K562 (cell line): Measurements from ENCODE around the gene RABGAP1.
A peak's percentile ranks its signal among the peaks of the same experiment; 100 is the strongest.

Experiments
- CTCF ChIP-seq, 3 experiments: IDR thresholded peaks in 2 of 3; conservative IDR thresholded peaks in 1 of 3; 2 replicates each; pipeline ENCODE4 v1.5.1; 2011 to 2012; ENCODE audit warnings: low read length in 3 of 3, mild to moderate bottlenecking in 3 of 3, control low read depth in 2 of 3, improper control_type of control experiment in 1 of 3, inconsistent platforms in 1 of 3, low read depth in 1 of 3, mixed read lengths in 1 of 3, moderate library complexity in 1 of 3; ENCODE audit not compliant: insufficient read depth in 2 of 3
- ELF4 ChIP-seq: fragments of 450-650 bp; formaldehyde crosslinking; IDR thresholded peaks from 2 replicates; pipeline ENCODE4 v1.4.0; 2022; ENCODE audit warnings: missing genetic modification characterization
- EZH2 ChIP-seq: IDR thresholded peaks from 2 replicates; pipeline ENCODE4 v1.6.1; 2012; ENCODE audit warnings: low read depth, mild to moderate bottlenecking, inconsistent platforms, low read length, borderline replicate concordance
- POLR2AphosphoS2 ChIP-seq: IDR thresholded peaks from 2 replicates; pipeline ENCODE4 v1.6.1; 2012; ENCODE audit warnings: low read length, improper control_type of control experiment
- SMAD3 ChIP-seq: fragments of 450-650 bp; formaldehyde crosslinking; conservative IDR thresholded peaks from 2 replicates; pipeline ENCODE4 v1.4.0; 2020; ENCODE audit warnings: mild to moderate bottlenecking
- SMARCB1 ChIP-seq: IDR thresholded peaks from 2 replicates; pipeline ENCODE4 v1.6.1; 2011; ENCODE audit warnings: improper control_type of control experiment, low read depth; ENCODE audit not compliant: insufficient read length
- SPI1 ChIP-seq: IDR thresholded peaks from 2 replicates; pipeline ENCODE4 v1.6.1; 2011; ENCODE audit warnings: low read depth, low read length, control low read depth, borderline replicate concordance
- TCF7 ChIP-seq: sonication (generic); IDR thresholded peaks from 2 replicates; pipeline ENCODE4 v1.6.1; 2016; ENCODE audit warnings: antibody characterized with exemption, borderline replicate concordance
- ZNF143 ChIP-seq: sonication (generic); formaldehyde crosslinking; IDR thresholded peaks from 2 replicates; pipeline ENCODE4 v1.9.0; 2022; ENCODE audit warnings: mild to moderate bottlenecking, missing genetic modification reagents
- ZNF589 ChIP-seq: fragments of 200-800 bp; sonication (Bioruptor generic); IDR thresholded peaks from 2 replicates; pipeline ENCODE4 v1.6.1; 2016; ENCODE audit warnings: low read depth, missing genetic modification characterization, missing compliant biosample characterization

- TF ChIP-seq POLR2AphosphoS2 = no peak
- TF ChIP-seq SPI1 = no peak
- TF ChIP-seq ZNF589 (CRISPR knock-in tag) = 0 out of 2 replicates have a peak, but pooled peaks have one; percentile 47
- TF ChIP-seq EZH2 = no peak
- TF ChIP-seq TCF7 = peak; percentile 13; the same call in 1 of the 2 replicates
- no peak; a peak in 1 of 6 replicates for TF ChIP-seq CTCF (IDR thresholded peaks at IDR 0.05 in 2 of 3, conservative IDR thresholded peaks at IDR 0.05 in 1 of 3; ENCODE audit: insufficient read depth in 2 of 3, low read depth in 1 of 3, low read length in 3 of 3)
- TF ChIP-seq SMAD3 = peak; percentile 74; the same call in 1 of the 2 replicates
- no peak for TF ChIP-seq ELF4 (CRISPR knock-in tag)
- peak; percentile 88 for TF ChIP-seq ZNF143
- TF ChIP-seq SMARCB1 = no peak
Measured at GRCh38 chr9:122904823-122905710, 35.8 kb upstream of the RABGAP1 start, which contains the start of gene RC3H2.
